ENCODE measurements around the gene SF3A2.

DNA sequence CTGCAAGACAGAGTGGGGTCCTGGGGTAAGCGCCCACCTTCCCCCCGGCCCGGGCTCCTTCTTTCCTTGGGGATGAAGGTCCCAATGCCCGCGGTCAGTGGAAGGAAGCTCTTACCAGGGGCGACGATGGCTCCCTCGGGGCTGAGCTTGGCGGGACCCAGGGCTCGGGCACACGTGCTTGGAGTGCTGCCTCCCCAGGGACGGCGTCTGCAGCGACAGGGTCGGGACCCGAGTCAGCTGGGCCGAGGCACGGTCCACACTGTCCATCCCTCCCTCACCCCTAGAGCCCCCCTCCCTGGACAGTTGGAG is 16.1 kb downstream of the SF3A2 start:
- TF ChIP-seq, protein P1, sequence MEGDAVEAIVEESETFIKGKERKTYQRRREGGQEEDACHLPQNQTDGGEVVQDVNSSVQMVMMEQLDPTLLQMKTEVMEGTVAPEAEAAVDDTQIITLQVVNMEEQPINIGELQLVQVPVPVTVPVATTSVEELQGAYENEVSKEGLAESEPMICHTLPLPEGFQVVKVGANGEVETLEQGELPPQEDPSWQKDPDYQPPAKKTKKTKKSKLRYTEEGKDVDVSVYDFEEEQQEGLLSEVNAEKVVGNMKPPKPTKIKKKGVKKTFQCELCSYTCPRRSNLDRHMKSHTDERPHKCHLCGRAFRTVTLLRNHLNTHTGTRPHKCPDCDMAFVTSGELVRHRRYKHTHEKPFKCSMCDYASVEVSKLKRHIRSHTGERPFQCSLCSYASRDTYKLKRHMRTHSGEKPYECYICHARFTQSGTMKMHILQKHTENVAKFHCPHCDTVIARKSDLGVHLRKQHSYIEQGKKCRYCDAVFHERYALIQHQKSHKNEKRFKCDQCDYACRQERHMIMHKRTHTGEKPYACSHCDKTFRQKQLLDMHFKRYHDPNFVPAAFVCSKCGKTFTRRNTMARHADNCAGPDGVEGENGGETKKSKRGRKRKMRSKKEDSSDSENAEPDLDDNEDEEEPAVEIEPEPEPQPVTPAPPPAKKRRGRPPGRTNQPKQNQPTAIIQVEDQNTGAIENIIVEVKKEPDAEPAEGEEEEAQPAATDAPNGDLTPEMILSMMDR (IDR thresholded peaks at IDR 0.05; ENCODE audit: low read length) = no peak
- no peak for TF ChIP-seq EZH2 (IDR thresholded peaks at IDR 0.05; ENCODE audit: borderline replicate concordance, low read length)
